ENCODE results near the gene CDAN1. TPM values are rescaled to one million over a fixed set of nuclear protein-coding genes. Genes with fewer than 3 reads are reported as not detected.

The CDAN1 gene
- total RNA-seq, 1 donor from 2014 or later: 14.6 TPM

- Histone ChIP-seq H3K79me2 (ENCODE audit: insufficient read depth, low read length) (no peaks in the 10 kb centered on the region), H3K9me3 (ENCODE audit: insufficient read depth, low read depth, low read length) (no peaks in the 10 kb centered on the region), H3K9ac (ENCODE audit: low read length) (no peak overlapping the region), H3K27ac (ENCODE audit: low read depth, low read length) (no peak overlapping the region), H3K27me3 (ENCODE audit: insufficient read depth, low read length) (no peaks in the 10 kb centered on the region), H3K4me2 (ENCODE audit: low read length) (no peak overlapping the region), H3K4me1 (ENCODE audit: insufficient read depth, low read length) (no peaks in the 10 kb centered on the region), H3K4me3 (ENCODE audit: insufficient read depth, low read depth, low read length) (no peak overlapping the region), H3K36me3 (ENCODE audit: insufficient read depth, low read length) (peaks cover 39% of the 10 kb centered on the region), H4K20me1 (ENCODE audit: insufficient read depth, low read length) (peaks cover 11% of the 10 kb centered on the region), H2AFZ (ENCODE audit: low read depth, low read length) (no peak overlapping the region)
- peaks cover 24% of the 10 kb centered on the region for H3K36me3 Mint-ChIP-seq (ENCODE audit: low read depth, unreplicated experiment)
- no peaks in the 10 kb centered on the region for H3K4me1 Mint-ChIP-seq (ENCODE audit: low read depth, unreplicated experiment)
- H3K27me3 Mint-ChIP-seq (ENCODE audit: low read depth, unreplicated experiment): no peaks in the 10 kb centered on the region
- peaks cover 1% of the 10 kb centered on the region for H3K9me3 Mint-ChIP-seq (ENCODE audit: unreplicated experiment)
- DNase-seq (ENCODE audit: low read depth) (no peak), FAIRE-seq (no peak)
- TF ChIP-seq EZH2 (IDR thresholded peaks at IDR 0.05; ENCODE audit: insufficient read depth, low read length): no peak
- TF ChIP-seq, protein P1, sequence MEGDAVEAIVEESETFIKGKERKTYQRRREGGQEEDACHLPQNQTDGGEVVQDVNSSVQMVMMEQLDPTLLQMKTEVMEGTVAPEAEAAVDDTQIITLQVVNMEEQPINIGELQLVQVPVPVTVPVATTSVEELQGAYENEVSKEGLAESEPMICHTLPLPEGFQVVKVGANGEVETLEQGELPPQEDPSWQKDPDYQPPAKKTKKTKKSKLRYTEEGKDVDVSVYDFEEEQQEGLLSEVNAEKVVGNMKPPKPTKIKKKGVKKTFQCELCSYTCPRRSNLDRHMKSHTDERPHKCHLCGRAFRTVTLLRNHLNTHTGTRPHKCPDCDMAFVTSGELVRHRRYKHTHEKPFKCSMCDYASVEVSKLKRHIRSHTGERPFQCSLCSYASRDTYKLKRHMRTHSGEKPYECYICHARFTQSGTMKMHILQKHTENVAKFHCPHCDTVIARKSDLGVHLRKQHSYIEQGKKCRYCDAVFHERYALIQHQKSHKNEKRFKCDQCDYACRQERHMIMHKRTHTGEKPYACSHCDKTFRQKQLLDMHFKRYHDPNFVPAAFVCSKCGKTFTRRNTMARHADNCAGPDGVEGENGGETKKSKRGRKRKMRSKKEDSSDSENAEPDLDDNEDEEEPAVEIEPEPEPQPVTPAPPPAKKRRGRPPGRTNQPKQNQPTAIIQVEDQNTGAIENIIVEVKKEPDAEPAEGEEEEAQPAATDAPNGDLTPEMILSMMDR (IDR thresholded peaks at IDR 0.05; ENCODE audit: insufficient read depth, low read depth, low read length): no peak
- H3K27ac Mint-ChIP-seq (ENCODE audit: unreplicated experiment): no peak overlapping the region
- H3K4me3 Mint-ChIP-seq (ENCODE audit: unreplicated experiment): no peak overlapping the region
These were observed 9.1 kb downstream of the CDAN1 start for GRCh38 chr15:42727750-42728381.

DNA sequence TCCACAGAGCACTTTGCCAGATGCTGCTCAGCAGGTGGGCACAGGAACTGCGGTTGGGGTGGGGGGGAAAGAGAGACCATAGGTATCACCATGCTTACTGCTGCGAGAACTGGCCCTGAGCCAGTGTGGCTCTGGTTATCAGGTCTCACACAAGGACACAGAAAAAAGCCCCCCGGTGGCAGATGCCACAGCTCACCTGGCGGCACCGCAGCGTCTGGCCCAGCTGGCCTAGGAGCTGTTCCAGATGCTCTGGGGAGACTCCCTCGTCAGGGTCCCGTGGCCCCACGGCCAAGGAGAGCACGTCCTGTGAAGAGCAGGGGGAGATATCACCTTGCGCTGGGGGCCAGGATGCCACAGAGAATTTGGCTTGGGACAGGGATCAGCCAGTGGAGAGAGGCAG, 10.8 kb downstream of the CDAN1 start:
- H3K9me3 ChIP-seq (ENCODE audit: insufficient read depth, low read depth, low read length): no peaks in the 10 kb centered on the region
- H3K27ac ChIP-seq (ENCODE audit: low read depth, low read length): no peak overlapping the region
- DNase-seq (ENCODE audit: low read depth) (no peak), FAIRE-seq (no peak)
- Mint-ChIP-seq H3K27ac (ENCODE audit: unreplicated experiment) (no peak overlapping the region), H3K27me3 (ENCODE audit: low read depth, unreplicated experiment) (no peaks in the 10 kb centered on the region), H3K36me3 (ENCODE audit: low read depth, unreplicated experiment) (peaks cover 20% of the 10 kb centered on the region), H3K9me3 (ENCODE audit: unreplicated experiment) (peaks cover 1% of the 10 kb centered on the region), H3K4me3 (ENCODE audit: unreplicated experiment) (no peak overlapping the region), H3K4me1 (ENCODE audit: low read depth, unreplicated experiment) (no peaks in the 10 kb centered on the region)
- H3K4me3 ChIP-seq (ENCODE audit: insufficient read depth, low read depth, low read length): no peak overlapping the region
- H4K20me1 ChIP-seq (ENCODE audit: insufficient read depth, low read length): peaks cover 11% of the 10 kb centered on the region
- H2AFZ ChIP-seq (ENCODE audit: low read depth, low read length): no peak overlapping the region
- H3K27me3 ChIP-seq (ENCODE audit: insufficient read depth, low read length): no peaks in the 10 kb centered on the region
- H3K79me2 ChIP-seq (ENCODE audit: insufficient read depth, low read length): no peaks in the 10 kb centered on the region
- no peak overlapping the region for H3K4me2 ChIP-seq (ENCODE audit: low read length)
- TF ChIP-seq, protein P1 (IDR thresholded peaks at IDR 0.05; ENCODE audit: insufficient read depth, low read depth, low read length): no peak
- TF ChIP-seq EZH2 (IDR thresholded peaks at IDR 0.05; ENCODE audit: insufficient read depth, low read length): no peak
- no peak overlapping the region for H3K9ac ChIP-seq (ENCODE audit: low read length)
- H3K4me1 ChIP-seq (ENCODE audit: insufficient read depth, low read length): no peaks in the 10 kb centered on the region
- H3K36me3 ChIP-seq (ENCODE audit: insufficient read depth, low read length): peaks cover 31% of the 10 kb centered on the region

- DNase-seq (ENCODE audit: low read depth): no peak
- FAIRE-seq: no peak
- H3K4me2 ChIP-seq (ENCODE audit: low read length): no peak overlapping the region
- peaks cover 6% of the 10 kb centered on the region for H4K20me1 ChIP-seq (ENCODE audit: insufficient read depth, low read length)
- H3K36me3 ChIP-seq (ENCODE audit: insufficient read depth, low read length): peaks cover 27% of the 10 kb centered on the region
- no peaks in the 10 kb centered on the region for H3K79me2 ChIP-seq (ENCODE audit: insufficient read depth, low read length)
- no peaks in the 10 kb centered on the region for H3K27me3 Mint-ChIP-seq (ENCODE audit: low read depth, unreplicated experiment)
- peaks cover 1% of the 10 kb centered on the region for H3K9me3 Mint-ChIP-seq (ENCODE audit: unreplicated experiment)
- H3K4me1 Mint-ChIP-seq (ENCODE audit: low read depth, unreplicated experiment): no peaks in the 10 kb centered on the region
- H3K9ac ChIP-seq (ENCODE audit: low read length): no peak overlapping the region
- H2AFZ ChIP-seq (ENCODE audit: low read depth, low read length): no peak overlapping the region
- H3K36me3 Mint-ChIP-seq (ENCODE audit: low read depth, unreplicated experiment): peaks cover 19% of the 10 kb centered on the region
- TF ChIP-seq EZH2 (IDR thresholded peaks at IDR 0.05; ENCODE audit: insufficient read depth, low read length): no peak
- TF ChIP-seq, protein P1 (IDR thresholded peaks at IDR 0.05; ENCODE audit: insufficient read depth, low read depth, low read length): no peak
- no peak overlapping the region for H3K27ac ChIP-seq (ENCODE audit: low read depth, low read length)
- H3K4me3 Mint-ChIP-seq (ENCODE audit: unreplicated experiment): no peak overlapping the region
- no peak overlapping the region for H3K4me3 ChIP-seq (ENCODE audit: insufficient read depth, low read depth, low read length)
- H3K27me3 ChIP-seq (ENCODE audit: insufficient read depth, low read length): no peaks in the 10 kb centered on the region
- no peak overlapping the region for H3K27ac Mint-ChIP-seq (ENCODE audit: unreplicated experiment)
- no peaks in the 10 kb centered on the region for H3K4me1 ChIP-seq (ENCODE audit: insufficient read depth, low read length)
- no peaks in the 10 kb centered on the region for H3K9me3 ChIP-seq (ENCODE audit: insufficient read depth, low read depth, low read length)
These were observed 11.5 kb downstream of the CDAN1 start for GRCh38 chr15:42725331-42725903.
